Trophoblast cell (in vitro differentiated cells and primary cell): ENCODE data around the gene ZNF215.
A peak's percentile ranks its signal among the peaks of the same experiment; 100 is the strongest.

Experiments used
- DNase-seq, 2 donors: peaks; one replicate each; pipeline ENCODE4 v3.0.0-alpha.2; 2016
- H2AFZ ChIP-seq: 2 replicates; pipeline ENCODE4 v1.6.1; 2013; ENCODE audit warnings: low read length, moderate library complexity, mild to moderate bottlenecking; ENCODE audit not compliant: insufficient read depth, poor library complexity
- H2AK5ac ChIP-seq: 2 replicates; pipeline ENCODE4 v1.6.1; 2013; ENCODE audit warnings: mild to moderate bottlenecking, low read length
- H2BK120ac ChIP-seq: 2 replicates; pipeline ENCODE4 v1.6.1; 2013; ENCODE audit warnings: low read length, mild to moderate bottlenecking, moderate library complexity; ENCODE audit not compliant: insufficient read depth, poor library complexity
- H2BK12ac ChIP-seq: 2 replicates; pipeline ENCODE4 v1.6.1; 2013; ENCODE audit warnings: mild to moderate bottlenecking, low read length, moderate library complexity
- H2BK5ac ChIP-seq: 2 replicates; pipeline ENCODE4 v1.6.1; 2013; ENCODE audit warnings: low read length, low read depth, moderate library complexity, mild to moderate bottlenecking; ENCODE audit not compliant: poor library complexity
- H3K14ac ChIP-seq: 2 replicates; pipeline ENCODE4 v1.6.1; 2013; ENCODE audit warnings: mild to moderate bottlenecking, low read length
- H3K18ac ChIP-seq: 2 replicates; pipeline ENCODE4 v1.6.1; 2013; ENCODE audit warnings: mild to moderate bottlenecking, low read length
- H3K23ac ChIP-seq: 2 replicates; pipeline ENCODE4 v1.6.1; 2013; ENCODE audit warnings: low read length
- H3K27ac ChIP-seq: 2 replicates; pipeline ENCODE4 v1.5.1; 2013; ENCODE audit warnings: low read depth, mild to moderate bottlenecking, inconsistent platforms, low read length, moderate library complexity
- H3K27me3 ChIP-seq: 2 replicates; pipeline ENCODE4 v1.6.1; 2013; ENCODE audit warnings: inconsistent platforms, mild to moderate bottlenecking, low read length, moderate library complexity; ENCODE audit not compliant: insufficient read depth
- H3K36me3 ChIP-seq, 2 experiments: 1 replicate in 1 of 2; 2 replicates in 1 of 2; pipeline ENCODE4 v1.6.1; 2013; ENCODE audit warnings: low read length in 2 of 2, mild to moderate bottlenecking in 2 of 2, moderate library complexity in 1 of 2; ENCODE audit not compliant: insufficient read depth in 2 of 2, control insufficient read depth in 1 of 2
- H3K4ac ChIP-seq: 2 replicates; pipeline ENCODE4 v1.6.1; 2013; ENCODE audit warnings: low read depth, mild to moderate bottlenecking, low read length, moderate library complexity
- H3K4me1 ChIP-seq, 2 experiments: 1 replicate in 1 of 2; 2 replicates in 1 of 2; pipeline ENCODE4 v1.6.1; 2013; ENCODE audit warnings: low read length in 2 of 2, mild to moderate bottlenecking in 2 of 2, moderate library complexity in 1 of 2; ENCODE audit not compliant: insufficient read depth in 2 of 2, control insufficient read depth in 1 of 2
- H3K4me2 ChIP-seq: 2 replicates; pipeline ENCODE4 v1.6.1; 2013; ENCODE audit warnings: inconsistent platforms, mild to moderate bottlenecking, low read length, moderate library complexity
- H3K4me3 ChIP-seq: 2 replicates; pipeline ENCODE4 v1.5.1; 2013; ENCODE audit warnings: mild to moderate bottlenecking, low read depth, low read length, inconsistent platforms
- H3K79me1 ChIP-seq: one replicate; pipeline ENCODE4 v1.6.1; 2013; ENCODE audit warnings: low read length
- H3K79me2 ChIP-seq: 2 replicates; pipeline ENCODE4 v1.6.1; 2013; ENCODE audit warnings: low read length, mild to moderate bottlenecking; ENCODE audit not compliant: control insufficient read depth, insufficient read depth, poor library complexity
- H3K9ac ChIP-seq: 2 replicates; pipeline ENCODE4 v1.6.1; 2013; ENCODE audit warnings: mild to moderate bottlenecking, low read length
- H3K9me3 ChIP-seq: 2 replicates; pipeline ENCODE4 v1.6.1; 2013; ENCODE audit warnings: low read depth, mild to moderate bottlenecking, control low read depth, inconsistent platforms, low read length; ENCODE audit not compliant: insufficient read depth
- H4K12ac ChIP-seq: 2 replicates; pipeline ENCODE4 v1.6.1; 2013; ENCODE audit warnings: low read depth, mild to moderate bottlenecking, low read length, moderate library complexity
- H4K8ac ChIP-seq: 2 replicates; pipeline ENCODE4 v1.6.1; 2013; ENCODE audit warnings: low read depth, mild to moderate bottlenecking, low read length, moderate library complexity
- H4K91ac ChIP-seq: one replicate; pipeline ENCODE4 v1.6.1; 2013; ENCODE audit warnings: low read depth, mild to moderate bottlenecking, low read length, moderate library complexity
- WGBS: extraction: QIAGEN DNeasy Blood & Tissue Kit; methylation state at CpG from one replicate; pipeline ENCODE4 v1.1.7; 2013; ENCODE audit warnings: missing lambda C conversion rate; ENCODE audit not compliant: insufficient read length, insufficient coverage; ENCODE audit errors: extremely low coverage; 5-methylcytosine and 5-hydroxymethylcytosine counted together

The ZNF215 gene

DNA sequence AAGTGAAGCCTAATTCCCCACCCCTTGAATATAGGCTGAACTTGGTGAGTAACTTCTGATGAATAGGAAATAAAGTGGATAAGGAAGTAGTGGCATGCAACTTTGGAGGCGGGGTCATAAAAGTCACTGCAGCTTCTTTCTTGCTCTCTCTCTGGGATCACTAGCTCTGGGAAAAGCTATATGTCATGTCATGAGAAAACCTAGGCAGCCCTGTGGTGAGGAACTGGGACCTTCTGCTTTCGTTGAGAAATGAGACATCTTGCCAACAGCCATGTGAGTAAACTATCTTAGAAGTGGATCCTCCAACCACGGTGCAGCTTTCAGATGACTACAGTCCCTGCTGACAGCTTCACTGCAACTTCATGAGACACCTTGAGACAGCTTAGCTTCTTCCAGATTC is 78.3 kb downstream of the ZNF215 start:
- no peaks in the 10 kb centered on the region for H3K4me1 ChIP-seq
- H3K4me3 ChIP-seq = no peak overlapping the region
- H2AK5ac ChIP-seq = no peak overlapping the region
- H4K8ac ChIP-seq = no peak overlapping the region
- no peaks in the 10 kb centered on the region for H3K27me3 ChIP-seq
- no peak overlapping the region for H3K4ac ChIP-seq
- no peaks in the 10 kb centered on the region for H3K79me1 ChIP-seq
- H3K27ac ChIP-seq = no peak overlapping the region
- no peak overlapping the region for H3K18ac ChIP-seq
- H3K79me2 ChIP-seq = no peaks in the 10 kb centered on the region
- no peak overlapping the region for H4K12ac ChIP-seq
- no peak overlapping the region for H4K91ac ChIP-seq
- H3K36me3 ChIP-seq = no peaks in the 10 kb centered on the region
- WGBS = no CpG with 5 or more reads among the region's 3 CpGs
- no peak overlapping the region for H3K23ac ChIP-seq
- no peak overlapping the region for H2AFZ ChIP-seq
- no peak overlapping the region for H2BK12ac ChIP-seq
- no peak overlapping the region for H3K14ac ChIP-seq
- no peak overlapping the region for H2BK5ac ChIP-seq
- H3K9ac ChIP-seq = no peak overlapping the region
- no peak overlapping the region for H2BK120ac ChIP-seq
- peak in 1 of 2 donors; percentile 9 for DNase-seq
- H3K9me3 ChIP-seq = no peaks in the 10 kb centered on the region
- no peak overlapping the region for H3K4me2 ChIP-seq
